Right atrium auricular region (tissue), 2 donors: ENCODE results near the gene AMOTL2. TPM values are rescaled to one million over a fixed set of nuclear protein-coding genes. Genes with fewer than 3 reads are reported as not detected.

ENCODE experiments used
- DNase-seq: peaks from one replicate; pipeline ENCODE4 v3.0.0-alpha.2; 2019; ENCODE audit warnings: low spot score
- H3K27ac ChIP-seq, 2 donors: fragments of 200-600 bp; sonication (generic); 1 replicate in 1 of 2; 2 replicates in 1 of 2; pipeline ENCODE4 v1.5.1; 2016 to 2019
- H3K27me3 ChIP-seq, 2 donors: fragments of 200-600 bp; sonication (generic); one replicate each; pipeline versions ENCODE4 v1.5.1 to v1.6.0; 2017 to 2019
- H3K36me3 ChIP-seq: fragments of 200-600 bp; sonication (generic); one replicate; pipeline ENCODE4 v1.5.1; 2016
- H3K4me1 ChIP-seq, 2 donors: fragments of 200-600 bp; sonication (generic); one replicate each; pipeline versions ENCODE4 v1.5.1 to v1.6.0; 2017 to 2019
- H3K4me3 ChIP-seq, 2 donors: fragments of 200-600 bp; sonication (generic); 1 replicate in 1 of 2; 2 replicates in 1 of 2; pipeline ENCODE4 v1.5.1; 2017 to 2019; ENCODE audit warnings: mild to moderate bottlenecking in 1 of 2, moderate library complexity in 1 of 2
- H3K9me3 ChIP-seq, 2 donors: fragments of 200-600 bp; sonication (generic); one replicate each; pipeline ENCODE4 v1.5.1; 2019
- CTCF ChIP-seq, 2 donors: fragments of 200-600 bp; sonication (generic); IDR thresholded peaks; one replicate each; pipeline ENCODE4 v1.5.1; 2019; ENCODE audit warnings: antibody characterized with exemption in 2 of 2
- total RNA-seq, 2 donors: library from RNA; depleted of rRNA; stranded (reverse); fragments of >200 nt; gene quantifications; one replicate each; pipeline ENCODE4 v1.1.0, GENCODE V29; 2016

Gene AMOTL2
- total RNA-seq, 2 donors from 2014 or later = 62.3 to 119 TPM

- DNase-seq = no peak
- Histone ChIP-seq H3K36me3 (no peaks in the 10 kb centered on the region), H3K4me1 (peaks cover 0 to 31% of the 10 kb centered on the region in 2 donors), H3K4me3 (no peak overlapping the region), H3K27me3 (no peaks in the 10 kb centered on the region), H3K9me3 (no peaks in the 10 kb centered on the region), H3K27ac (no peak overlapping the region)
- TF ChIP-seq CTCF (IDR thresholded peaks at IDR 0.05) = no peak
These were observed 56.1 kb downstream of the AMOTL2 start for GRCh38 chr3:134318166-134318565.

- no peaks in the 10 kb centered on the region for H3K9me3 ChIP-seq
- H3K36me3 ChIP-seq = no peaks in the 10 kb centered on the region
- H3K27ac ChIP-seq = no peak overlapping the region
- H3K4me3 ChIP-seq = no peak overlapping the region
- no peak for TF ChIP-seq CTCF (IDR thresholded peaks at IDR 0.05)
- peak; percentile 52 for DNase-seq
- H3K27me3 ChIP-seq = no peaks in the 10 kb centered on the region
- peaks cover 0 to 39% of the 10 kb centered on the region in 2 donors for H3K4me1 ChIP-seq
These were observed 56.9 kb downstream of the AMOTL2 start for GRCh38 chr3:134317106-134317947.

DNA sequence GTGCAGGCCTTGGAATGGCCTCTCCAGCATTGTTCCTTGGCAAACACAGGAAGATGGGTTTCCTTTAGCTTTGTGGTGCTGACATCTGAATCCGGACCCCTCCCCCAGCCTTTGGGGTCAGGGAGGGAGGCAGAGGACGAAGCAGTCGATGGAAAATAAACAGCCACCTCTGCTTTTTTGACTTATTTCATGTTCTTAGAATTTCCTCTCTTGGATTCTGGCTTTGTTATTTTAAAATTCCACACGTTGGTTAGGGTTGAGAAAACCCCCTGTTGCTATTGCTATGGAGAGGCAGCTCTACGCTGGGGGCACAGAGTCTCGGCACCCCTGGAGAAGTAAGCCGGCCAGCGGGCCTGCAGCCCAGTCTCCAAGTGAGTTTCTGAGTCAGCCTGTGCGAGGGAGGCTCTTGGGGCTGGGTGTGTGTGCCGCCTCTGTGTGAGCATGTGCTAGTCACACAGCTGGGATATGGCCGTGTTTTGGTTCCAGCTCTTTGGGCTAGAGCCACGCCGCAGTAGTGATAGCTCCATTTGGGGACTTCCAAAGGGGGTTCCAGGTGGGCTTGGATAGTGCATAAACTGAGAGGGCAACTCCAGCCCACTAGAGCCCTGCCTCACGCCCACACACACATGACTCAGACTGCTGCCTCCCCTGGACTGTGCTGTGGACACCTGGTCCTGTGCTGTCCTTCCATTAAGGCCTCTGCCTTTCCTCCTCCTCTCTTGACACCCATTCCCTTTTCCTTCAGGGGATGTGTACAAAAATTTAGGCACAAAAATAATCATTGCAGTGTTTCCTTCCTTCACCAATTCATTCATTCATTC is 58.8 kb downstream of the AMOTL2 start:
- Histone ChIP-seq H3K9me3 (no peaks in the 10 kb centered on the region), H3K4me3 (no peak overlapping the region), H3K27me3 (no peaks in the 10 kb centered on the region), H3K36me3 (no peaks in the 10 kb centered on the region), H3K4me1 (peaks cover 0 to 49% of the 10 kb centered on the region in 2 donors), H3K27ac (peak overlapping the region; percentile 82 to 88)
- TF ChIP-seq CTCF (IDR thresholded peaks at IDR 0.05) = no peak
- peak; percentile 91 for DNase-seq

DNA sequence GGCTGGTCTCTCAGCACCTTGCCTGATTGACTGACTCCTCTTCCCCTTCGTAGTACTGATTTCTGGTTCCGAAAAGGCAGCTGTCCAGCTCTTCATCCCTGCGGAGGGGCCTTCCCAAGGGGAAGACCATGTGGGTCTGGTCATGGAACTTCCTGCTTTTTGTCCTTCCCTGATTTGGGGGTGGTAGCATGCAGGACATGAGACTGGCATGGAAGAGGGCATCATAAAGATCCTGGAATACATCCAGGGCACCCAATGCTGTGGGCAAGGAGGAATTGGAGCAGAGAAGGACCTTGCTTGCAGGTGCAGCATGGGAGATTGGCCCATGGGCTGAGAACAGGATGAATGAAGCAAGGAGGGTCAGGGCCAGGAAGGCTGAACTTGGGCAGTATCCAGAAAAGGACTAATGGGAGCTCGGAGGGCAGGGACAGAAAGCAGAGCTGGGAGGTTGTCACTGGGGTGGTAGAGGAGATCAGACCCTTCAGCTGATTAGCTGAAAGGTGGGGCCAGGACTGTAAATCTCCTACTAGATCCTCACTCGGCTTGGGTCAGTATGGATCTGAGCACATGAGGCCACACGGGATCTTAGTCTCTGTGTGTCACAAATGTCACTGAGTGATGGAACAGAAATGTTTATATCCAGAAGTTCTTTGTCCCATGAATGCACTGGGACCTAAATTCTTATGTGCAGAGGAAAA is 59.5 kb downstream of the AMOTL2 start:
- Histone ChIP-seq H3K9me3 (no peaks in the 10 kb centered on the region), H3K4me1 (peaks cover 0 to 49% of the 10 kb centered on the region in 2 donors), H3K4me3 (no peak overlapping the region), H3K36me3 (no peaks in the 10 kb centered on the region), H3K27me3 (no peaks in the 10 kb centered on the region), H3K27ac (peak overlapping the region; percentile 82 to 88)
- no peak for TF ChIP-seq CTCF (IDR thresholded peaks at IDR 0.05)
- DNase-seq = peak; percentile 62

DNA sequence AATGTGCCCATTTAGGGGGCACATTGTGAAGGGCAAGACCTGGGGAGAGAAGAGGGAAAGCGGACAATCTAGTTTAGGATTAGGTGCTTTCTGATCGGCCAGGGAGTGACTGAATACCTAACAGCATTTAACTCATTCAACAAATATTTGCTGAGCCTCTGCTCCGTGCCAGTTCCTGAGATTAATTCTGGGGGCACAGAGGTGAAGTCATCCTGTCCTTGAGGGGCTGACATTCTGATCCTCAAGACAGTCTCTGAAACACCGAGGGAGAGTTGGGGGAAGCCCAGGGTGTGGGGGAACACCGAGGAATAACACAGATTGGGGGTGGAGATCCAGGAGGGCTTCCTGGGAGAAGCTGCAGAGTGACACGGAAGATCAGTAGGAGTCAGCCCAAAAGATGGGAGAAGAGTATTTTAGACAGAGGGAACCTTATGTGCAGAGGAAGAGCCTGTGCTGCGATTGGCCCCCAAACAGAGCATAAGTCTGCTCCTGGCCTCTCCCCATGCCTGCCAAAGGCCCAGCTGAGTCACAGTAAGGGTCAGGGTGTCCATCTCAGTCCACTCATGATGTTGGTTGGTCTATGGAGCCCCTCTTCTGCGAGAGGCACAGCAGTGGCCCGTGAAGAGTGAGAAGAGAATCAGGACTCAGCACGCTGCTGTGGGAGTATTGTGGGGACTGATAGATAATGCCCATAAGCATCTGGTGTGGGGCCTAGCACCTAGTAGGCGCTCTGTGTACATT is 60.2 kb downstream of the AMOTL2 start:
- Histone ChIP-seq H3K4me3 (peak overlapping the region; percentile 34 to 53), H3K27ac (peak overlapping the region; percentile 82 to 88), H3K36me3 (no peaks in the 10 kb centered on the region), H3K4me1 (peaks cover 0 to 50% of the 10 kb centered on the region in 2 donors), H3K9me3 (no peaks in the 10 kb centered on the region), H3K27me3 (no peaks in the 10 kb centered on the region)
- DNase-seq = peak; percentile 56
- TF ChIP-seq CTCF (IDR thresholded peaks at IDR 0.05) = no peak
